HepG2 (cell line): ENCODE measurements around the gene TBX21. TPM values are rescaled to one million over a fixed set of nuclear protein-coding genes. Genes with fewer than 3 reads are reported as not detected.

ENCODE experiments used
- ATAC-seq: fragments of 200-7000 bp; cut with Tn5 transposase; 3 replicates; pipeline ENCODE4 v1.9.1; 2020; ENCODE audit warnings: mild to moderate bottlenecking, moderate library complexity
- BruUV-seq: library from RNA; stranded (reverse); fragments of 400-500 nt; replicated peaks from 2 replicates; lab custom pipeline; 2021; lab: Mats Ljungman, UMichigan
- CTCF ChIA-PET: fragments of 300-600 bp; formaldehyde crosslinking; extraction: SDS; loops from one replicate; lab custom pipeline; 2021; ENCODE audit warnings: low total read pairs, inconsistent platforms, low intra/inter-chr PET ratio; lab: Yijun Ruan, JAX
- POLR2A ChIA-PET: fragments of 350-600 bp; sonication (Branson Sonifier 250); formaldehyde crosslinking; loops from one replicate; lab custom pipeline; 2020; ENCODE audit warnings: antibody characterized with exemption, inconsistent platforms; lab: Yijun Ruan, JAX
- DNase-seq: peaks from one replicate; pipeline ENCODE4 v3.0.0-alpha.2; 2015; ENCODE audit warnings: low spot score
- FAIRE-seq: peaks from 3 replicates; lab custom pipeline; 2011; peaks lifted over from hg19 to GRCh38; lab: Jason Lieb, UNC
- H2AFZ ChIP-seq: one replicate; pipeline ENCODE4 v1.6.1; 2011; ENCODE audit warnings: low read length, inconsistent platforms
- H3K27ac ChIP-seq: fragments of 300-600 bp; 3 replicates; pipeline ENCODE4 v1.8.0; 2011; ENCODE audit warnings: mixed run types, mild to moderate bottlenecking, mixed read lengths, low read length, inconsistent platforms; ENCODE audit not compliant: insufficient read depth; ENCODE audit errors: extremely low read length
- H3K27me3 ChIP-seq, 2 experiments: fragments of 200-600 bp in 1 of 2; 2 replicates in 1 of 2; 3 replicates in 1 of 2; pipeline versions ENCODE4 v1.6.0 to v1.8.0; 2011; ENCODE audit warnings: low read length in 2 of 2, mild to moderate bottlenecking in 2 of 2, moderate library complexity in 2 of 2, inconsistent platforms in 1 of 2; ENCODE audit not compliant: insufficient read depth in 2 of 2, control insufficient read depth in 1 of 2
- H3K36me3 ChIP-seq, 2 experiments: fragments of 200-600 bp in 1 of 2; replicated peaks in 1 of 2; 2 replicates in 1 of 2; 3 replicates in 1 of 2; pipeline versions ENCODE4 v1.5.1 to v1.8.0; 2011; ENCODE audit warnings: low read length in 2 of 2, inconsistent platforms in 1 of 2; ENCODE audit not compliant: insufficient read depth in 2 of 2, control insufficient read depth in 1 of 2
- H3K4me1 ChIP-seq: 2 replicates; pipeline ENCODE4 v1.5.1; 2012; ENCODE audit warnings: low read length, inconsistent platforms; ENCODE audit not compliant: insufficient read depth
- H3K4me2 ChIP-seq: 2 replicates; pipeline ENCODE4 v1.6.0; 2011; ENCODE audit warnings: low read depth, low read length, inconsistent platforms
- H3K4me3 ChIP-seq, 3 experiments: fragments of 200-600 bp in 1 of 3; sonication (generic), shearing (Covaris generic) in 1 of 3; replicated peaks in 1 of 3; 2 replicates each; pipeline ENCODE4 v1.5.1; 2011 to 2016; ENCODE audit warnings: low read length in 3 of 3, inconsistent platforms in 2 of 3, low read depth in 2 of 3, mild to moderate bottlenecking in 2 of 3, control low read depth in 1 of 3, mixed read lengths in 1 of 3; ENCODE audit not compliant: insufficient read depth in 1 of 3
- H3K79me2 ChIP-seq: one replicate; pipeline ENCODE4 v1.6.1; 2011; ENCODE audit warnings: low read length, inconsistent platforms; ENCODE audit not compliant: insufficient read depth
- H3K9ac ChIP-seq: 2 replicates; pipeline ENCODE4 v1.6.0; 2011; ENCODE audit warnings: mild to moderate bottlenecking, low read depth, low read length, inconsistent platforms; ENCODE audit not compliant: insufficient read depth
- H3K9me3 ChIP-seq: 2 replicates; pipeline ENCODE4 v1.5.1; 2012; ENCODE audit warnings: mild to moderate bottlenecking, low read length
- H4K20me1 ChIP-seq: 2 replicates; pipeline ENCODE4 v1.6.0; 2011; ENCODE audit warnings: inconsistent platforms, mild to moderate bottlenecking, low read length, moderate library complexity; ENCODE audit not compliant: insufficient read depth
- CEBPB ChIP-seq: IDR thresholded peaks from 2 replicates; pipeline ENCODE4 v1.6.1; 2011; ENCODE audit warnings: low read depth, low read length, improper control_type of control experiment, borderline replicate concordance
- CEBPZ ChIP-seq: IDR thresholded peaks from 2 replicates; pipeline ENCODE4 v1.6.1; 2012; ENCODE audit warnings: low read length, improper control_type of control experiment
- CREB1 ChIP-seq, 2 experiments: fragments of 450-650 bp in 1 of 2; IDR thresholded peaks; 2 replicates each; pipeline ENCODE4 v1.6.1; 2016 to 2017; ENCODE audit warnings: control low read depth in 1 of 2, mild to moderate bottlenecking in 1 of 2, missing compliant biosample characterization in 1 of 2, missing genetic modification characterization in 1 of 2
- FOXO4 ChIP-seq: sonication (generic); formaldehyde crosslinking; conservative IDR thresholded peaks from 2 replicates; pipeline ENCODE4 v1.8.1; 2023; ENCODE audit warnings: missing genetic modification reagents
- HNF4A ChIP-seq: sonication (generic); formaldehyde crosslinking; IDR thresholded peaks from 2 replicates; pipeline ENCODE4 v1.4.0; 2020; ENCODE audit warnings: missing genetic modification reagents
- JUN ChIP-seq: sonication (generic); formaldehyde crosslinking; IDR thresholded peaks from 2 replicates; pipeline ENCODE4 v1.4.0; 2020; ENCODE audit warnings: mild to moderate bottlenecking, missing genetic modification reagents
- MXI1 ChIP-seq: IDR thresholded peaks from 3 replicates; pipeline ENCODE4 v1.6.1; 2012; ENCODE audit warnings: low read depth, low read length, inconsistent platforms, borderline replicate concordance
- TARDBP ChIP-seq: sonication (generic); formaldehyde crosslinking; IDR thresholded peaks from 2 replicates; pipeline ENCODE4 v1.8.0; 2022; ENCODE audit warnings: mild to moderate bottlenecking, missing genetic modification reagents
- ZBTB21 ChIP-seq: sonication (generic); formaldehyde crosslinking; IDR thresholded peaks from 2 replicates; pipeline ENCODE4 v1.4.0; 2020; ENCODE audit warnings: missing genetic modification reagents
- ZNF275 ChIP-seq: sonication (generic); formaldehyde crosslinking; IDR thresholded peaks from 2 replicates; pipeline ENCODE4 v1.8.0; 2022; ENCODE audit warnings: missing genetic modification reagents, mild to moderate bottlenecking, inconsistent platforms, borderline replicate concordance
- ZNF75D ChIP-seq: sonication (generic); formaldehyde crosslinking; IDR thresholded peaks from 2 replicates; pipeline ENCODE4 v1.8.1; 2023; ENCODE audit warnings: missing genetic modification reagents, mild to moderate bottlenecking, borderline replicate concordance
- WGBS: methylation state at CpG from one replicate; pipeline ENCODE4 v1.1.6; 2017; ENCODE audit warnings: low lambda C conversion rate; 5-methylcytosine and 5-hydroxymethylcytosine counted together
- in situ Hi-C: cut with HindIII; loops from 2 replicates; pipeline ENCODE4 v1.10.0; 2017; ENCODE audit warnings: low pct_unique_long_range_greater_than_20kb; ENCODE audit not compliant: extremely low pct_ligation_motif_present
- intact Hi-C: fragments of 100-400 bp; cut with micrococcal nuclease; formaldehyde crosslinking; loops from one replicate; pipeline ENCODE4 v1.10.0; 2022; ENCODE audit not compliant: unreplicated experiment
- polyA plus RNA-seq, 8 experiments: library from polyadenylated mRNA; depleted of rRNA in 3 of 8; stranded (reverse) in 7 of 8; unstranded in 1 of 8; fragments of >200 nt; fragmentation: Illumina TruSeq in 4 of 8; extraction: Trizol in 4 of 8; gene quantifications; 2 replicates each; pipeline versions ENCODE4 v1.2.1 to v1.2.3, GENCODE V29; 2011 to 2016; ENCODE audit warnings: low read depth in 4 of 8, missing spikeins in 1 of 8, mixed read lengths in 1 of 8; ENCODE audit not compliant: insufficient read depth in 1 of 8
- total RNA-seq, 5 experiments: library from RNA; depleted of rRNA; stranded (reverse); fragments of >200 nt; fragmentation: Illumina TruSeq; extraction: Trizol; gene quantifications; 2 replicates each; pipeline ENCODE4 v1.2.3, GENCODE V29; 2016; ENCODE audit warnings: low read depth in 1 of 5

TBX21 gene
- total and polyA plus RNA-seq, 2 of the 13 experiments (the other 11 are each of a cell fraction or from before 2014, with no cell fraction given), result not detected

- TF ChIP-seq FOXO4 (CRISPR knock-in tag), result 0 out of 2 replicates have a peak, but pooled peaks have one; percentile 39
- TF ChIP-seq JUN (CRISPR knock-in tag), result no peak
- TF ChIP-seq ZNF75D (CRISPR knock-in tag), result no peak
- 0 out of 3 replicates have a peak, but pooled peaks have one; percentile 18 for TF ChIP-seq MXI1
- TF ChIP-seq ZNF275, result no peak
- peak; percentile 71 for TF ChIP-seq HNF4A (CRISPR knock-in tag)
Measured at GRCh38 chr17:47712330-47713023, 20.6 kb upstream of the TBX21 start (continued).

GRCh38 chr17:47713980-47714700, 18.9 kb upstream of the TBX21 start:
- H3K36me3 ChIP-seq, result no peaks in the 10 kb centered on the region
- in situ Hi-C loops, result no loop called here
- H3K9ac ChIP-seq, result no peak overlapping the region
- no peaks in the 10 kb centered on the region for H4K20me1 ChIP-seq
- peaks cover 7 to 55% of the 10 kb centered on the region in 2 experiments; a peak in 4 of 5 replicates for H3K27me3 ChIP-seq
- no peak overlapping the region for H3K27ac ChIP-seq
- DNase-seq, result no peak
- H2AFZ ChIP-seq, result no peak overlapping the region
- BruUV-seq, result no TSS peak
- intact Hi-C loops, result loop anchor here (2.0 kb wide), 1 partner anchor 49 kb away; no protein-coding TSS in a partner anchor
- ChIA-PET CTCF (no interaction called here), POLR2A (no interaction called here)
- peaks cover 16% of the 10 kb centered on the region for H3K4me1 ChIP-seq
- no peak overlapping the region for H3K4me3 ChIP-seq
- 41% methylated on average over 11 of the region's 15 CpGs for WGBS
- no peaks in the 10 kb centered on the region for H3K79me2 ChIP-seq
- no peak for FAIRE-seq
- peak; percentile 60 for ATAC-seq
- H3K4me2 ChIP-seq, result no peak overlapping the region
- H3K9me3 ChIP-seq, result no peaks in the 10 kb centered on the region
- no peak for TF ChIP-seq TARDBP
- no peak for TF ChIP-seq CEBPZ
- TF ChIP-seq CEBPB, result no peak
- TF ChIP-seq CREB1 (IDR thresholded peaks at IDR 0.05), result no peak
- no peak for TF ChIP-seq CREB1 (CRISPR knock-in tag; IDR thresholded peaks at IDR 0.05)
- no peak for TF ChIP-seq ZBTB21 (CRISPR knock-in tag)
